MM.1S (cell line): ENCODE measurements around the gene CNTNAP2.

Experiments
- DNase-seq: peaks from one replicate; pipeline ENCODE4 v3.0.0-alpha.2; 2015
- H2AFZ ChIP-seq: fragments of 300-600 bp; sonication (generic); 2 replicates; pipeline ENCODE4 v1.6.0; 2016; ENCODE audit warnings: antibody characterized with exemption, low read length
- H3F3A ChIP-seq: fragments of 300-600 bp; sonication (generic); 2 replicates; pipeline ENCODE4 v1.6.1; 2016; ENCODE audit warnings: mild to moderate bottlenecking, antibody characterized with exemption, low read length, moderate library complexity, mixed read lengths; ENCODE audit not compliant: insufficient read depth
- H3K27ac ChIP-seq: fragments of 300-600 bp; sonication (generic); 2 replicates; pipeline ENCODE4 v1.5.1; 2016; ENCODE audit warnings: mild to moderate bottlenecking, low read length
- H3K27me3 ChIP-seq: fragments of 300-600 bp; sonication (generic); replicated peaks from 2 replicates; pipeline ENCODE4 v1.6.0; 2016; ENCODE audit warnings: low read length; ENCODE audit not compliant: insufficient read depth
- H3K36me3 ChIP-seq: fragments of 300-600 bp; sonication (generic); replicated peaks from 2 replicates; pipeline ENCODE4 v1.6.1; 2016; ENCODE audit warnings: mild to moderate bottlenecking, low read length, mixed read lengths; ENCODE audit not compliant: insufficient read depth
- H3K4me1 ChIP-seq: fragments of 300-600 bp; sonication (generic); 2 replicates; pipeline ENCODE4 v1.6.1; 2016; ENCODE audit warnings: low read length, mixed read lengths
- H3K4me2 ChIP-seq: fragments of 300-600 bp; sonication (generic); 2 replicates; pipeline ENCODE4 v1.6.0; 2016; ENCODE audit warnings: low read depth, low read length
- H3K4me3 ChIP-seq: fragments of 300-600 bp; sonication (generic); 2 replicates; pipeline ENCODE4 v1.5.1; 2016; ENCODE audit warnings: low read length, mixed read lengths
- H3K79me2 ChIP-seq: fragments of 300-600 bp; sonication (generic); 2 replicates; pipeline ENCODE4 v1.6.1; 2016; ENCODE audit warnings: mixed run types, low read length, mixed read lengths
- H3K9ac ChIP-seq: fragments of 300-600 bp; sonication (generic); 2 replicates; pipeline ENCODE4 v1.6.1; 2016; ENCODE audit warnings: low read length, mixed read lengths
- H3K9me2 ChIP-seq: fragments of 300-600 bp; sonication (generic); replicated peaks from 2 replicates; pipeline ENCODE4 v1.6.1; 2016; ENCODE audit warnings: mild to moderate bottlenecking, low read length, mixed read lengths; ENCODE audit not compliant: insufficient read depth
- H3K9me3 ChIP-seq: fragments of 300-600 bp; sonication (generic); replicated peaks from 2 replicates; pipeline ENCODE4 v1.6.1; 2016; ENCODE audit warnings: mild to moderate bottlenecking, low read length, mixed read lengths; ENCODE audit not compliant: insufficient read depth
- H4K20me1 ChIP-seq: fragments of 300-600 bp; sonication (generic); 2 replicates; pipeline ENCODE4 v1.6.1; 2016; ENCODE audit warnings: mild to moderate bottlenecking, low read length, moderate library complexity, mixed read lengths; ENCODE audit not compliant: insufficient read depth
- CTCF ChIP-seq: fragments of 300-600 bp; sonication (generic); IDR thresholded peaks from 2 replicates; pipeline ENCODE4 v1.5.1; 2016; ENCODE audit warnings: antibody characterized with exemption, low read length, mixed read lengths
- EZH2 ChIP-seq: fragments of 300-600 bp; sonication (generic); optimal IDR thresholded peaks from 2 replicates; pipeline ENCODE3; 2017; ENCODE audit warnings: low read depth, mild to moderate bottlenecking, antibody characterized with exemption, low read length, mixed read lengths
- EZH2phosphoT487 ChIP-seq: fragments of 300-600 bp; sonication (generic); IDR thresholded peaks from 2 replicates; pipeline ENCODE4 v1.6.1; 2018; ENCODE audit warnings: antibody characterized with exemption, low read length

CNTNAP2 gene

GRCh38 chr7:146359176-146359575, 242.6 kb downstream of the CNTNAP2 start:
- H3K4me3 ChIP-seq: no peak overlapping the region
- H3K9ac ChIP-seq: no peak overlapping the region
- DNase-seq: no peak
- no peaks in the 10 kb centered on the region for H3F3A ChIP-seq
- no peaks in the 10 kb centered on the region for H4K20me1 ChIP-seq
- no peaks in the 10 kb centered on the region for H3K79me2 ChIP-seq
- no peaks in the 10 kb centered on the region for H3K4me1 ChIP-seq
- TF ChIP-seq CTCF (no peak), EZH2phosphoT487 (no peak), EZH2 (no peak)
- H3K9me2 ChIP-seq: no peaks in the 10 kb centered on the region
- no peaks in the 10 kb centered on the region for H3K36me3 ChIP-seq
- no peaks in the 10 kb centered on the region for H3K9me3 ChIP-seq
- no peak overlapping the region for H3K27ac ChIP-seq
- H3K4me2 ChIP-seq: no peak overlapping the region
- H3K27me3 ChIP-seq: no peaks in the 10 kb centered on the region
- no peak overlapping the region for H2AFZ ChIP-seq

- Histone ChIP-seq H3K9me2 (no peaks in the 10 kb centered on the region), H2AFZ (no peak overlapping the region), H3K9ac (no peak overlapping the region), H3K4me2 (no peak overlapping the region), H4K20me1 (no peaks in the 10 kb centered on the region), H3K27ac (no peak overlapping the region), H3K9me3 (no peaks in the 10 kb centered on the region), H3K79me2 (no peaks in the 10 kb centered on the region), H3K4me3 (no peak overlapping the region), H3K4me1 (no peaks in the 10 kb centered on the region), H3K36me3 (no peaks in the 10 kb centered on the region), H3K27me3 (no peaks in the 10 kb centered on the region), H3F3A (no peaks in the 10 kb centered on the region)
- no peak for DNase-seq
- no peak for TF ChIP-seq EZH2
- TF ChIP-seq EZH2phosphoT487: no peak
- TF ChIP-seq CTCF: no peak
These were observed 250.3 kb downstream of the CNTNAP2 start for GRCh38 chr7:146366938-146367337.

- no peaks in the 10 kb centered on the region for H3F3A ChIP-seq
- H3K9ac ChIP-seq: no peak overlapping the region
- H3K4me1 ChIP-seq: no peaks in the 10 kb centered on the region
- H4K20me1 ChIP-seq: no peaks in the 10 kb centered on the region
- no peaks in the 10 kb centered on the region for H3K9me2 ChIP-seq
- H3K27ac ChIP-seq: no peak overlapping the region
- no peak for DNase-seq
- H3K4me3 ChIP-seq: no peak overlapping the region
- no peak overlapping the region for H3K4me2 ChIP-seq
- no peaks in the 10 kb centered on the region for H3K36me3 ChIP-seq
- H2AFZ ChIP-seq: no peak overlapping the region
- H3K79me2 ChIP-seq: no peaks in the 10 kb centered on the region
- no peak for TF ChIP-seq CTCF
- no peak for TF ChIP-seq EZH2
- TF ChIP-seq EZH2phosphoT487: no peak
- H3K9me3 ChIP-seq: no peaks in the 10 kb centered on the region
- no peaks in the 10 kb centered on the region for H3K27me3 ChIP-seq
These were observed 253.6 kb downstream of the CNTNAP2 start for GRCh38 chr7:146370171-146370570.
